Measurements from ENCODE around the gene ZDHHC4.

The ZDHHC4 gene

DNA sequence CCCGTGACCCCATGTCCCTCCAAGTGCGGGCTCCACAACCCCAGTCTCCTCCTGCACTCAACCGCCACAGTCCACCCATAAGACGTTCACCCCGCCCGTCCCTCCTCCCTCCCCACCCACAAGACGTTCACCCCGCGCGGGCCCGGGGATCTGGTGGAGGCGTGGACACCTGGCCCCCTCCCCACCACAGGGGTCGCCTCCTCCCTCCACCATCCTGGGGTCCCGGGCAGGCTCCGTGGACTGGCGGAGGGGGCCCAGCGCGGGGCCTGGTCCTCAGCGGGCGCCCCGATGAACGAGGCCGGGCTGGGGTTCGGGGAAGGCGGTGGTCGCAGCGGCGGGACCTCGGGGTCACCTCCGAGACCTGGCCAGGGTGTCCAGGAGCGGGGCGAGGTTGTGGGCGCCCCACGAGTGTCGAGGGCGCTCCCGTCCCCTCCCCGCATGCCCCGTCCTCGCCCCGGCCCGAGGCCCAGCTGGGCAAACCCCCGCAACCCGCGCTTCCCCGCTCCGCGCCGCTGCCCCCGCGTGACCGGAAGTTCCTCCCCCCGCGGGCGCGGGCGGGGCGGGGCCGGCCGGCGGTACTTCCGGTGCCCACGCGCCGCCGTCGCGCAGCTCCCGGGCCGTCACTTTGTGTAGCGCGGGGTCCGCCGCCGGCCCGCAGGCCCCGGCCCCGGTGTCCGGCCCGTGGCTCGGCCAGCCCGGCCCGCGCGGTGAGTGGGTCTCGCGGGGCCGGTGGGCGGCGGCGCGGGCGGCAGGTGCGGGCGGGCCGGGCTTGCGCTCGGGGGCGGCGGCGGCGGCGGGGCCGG, 59.7 kb downstream of the ZDHHC4 start, which contains the start of gene ZNF316:
TSS of gene ZNF316 (plus strand) at position 578 of the 803 bp plus-strand sequence. CDS start 5,092 bp downstream, outside the sequence.
- peak; percentile 78 for DNase-seq
- peak; percentile 47 for ATAC-seq

DNA sequence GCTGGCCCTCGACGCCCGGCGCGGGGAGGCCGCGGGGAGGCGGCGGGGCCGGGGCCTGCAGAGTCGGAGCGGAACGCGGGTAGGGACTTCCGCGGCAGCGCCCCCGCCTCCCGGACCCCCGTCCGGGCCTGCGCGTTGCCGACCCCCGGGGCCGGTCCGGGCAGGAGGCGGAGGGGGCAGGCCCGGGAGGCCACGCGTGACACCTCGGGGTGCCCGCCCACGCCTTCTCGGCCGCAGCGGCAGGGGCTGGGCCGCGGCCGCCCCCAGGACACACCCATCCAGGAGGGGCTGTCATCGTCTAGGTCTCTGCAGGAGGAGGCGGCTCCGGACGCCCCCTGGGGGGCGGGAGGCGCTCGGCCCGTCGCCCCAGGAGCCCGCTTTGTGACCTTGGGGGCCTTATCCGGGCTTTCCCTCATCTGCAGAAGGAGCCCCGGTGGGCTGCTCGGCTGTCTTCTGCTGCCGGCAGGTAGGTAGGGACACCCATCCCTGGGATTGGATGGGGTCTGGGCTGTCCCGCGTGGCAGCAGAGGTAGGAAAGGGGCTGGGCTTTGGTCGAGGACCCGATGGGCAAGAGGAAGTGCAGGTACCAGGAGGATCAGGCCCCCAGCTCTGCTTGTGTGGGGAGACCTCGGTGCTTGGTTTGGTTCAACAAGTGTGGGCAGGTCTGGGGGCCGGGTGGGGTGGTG, 60.4 kb downstream of the ZDHHC4 start:
- DNase-seq: peak; percentile 75

More for the DNA sequence above, 60.4 kb downstream of the ZDHHC4 start:
- ATAC-seq: peak; percentile 75

Measured in stimulated activated naive CD8-positive, alpha-beta T cell treated with anti-CD3 and anti-CD28 coated beads, Interleukin-15, Interleukin-2, amounts not matched to agents 100 U/mL and 50 U/mL, for 24 hours (primary cell).